ENCODE measurements around the gene ZC3H13. TPM values are rescaled to one million over a fixed set of nuclear protein-coding genes. Genes with fewer than 3 reads are reported as not detected.

The ZC3H13 gene
- total RNA-seq, 1 donor from 2014 or later, result 51.2 TPM

DNA sequence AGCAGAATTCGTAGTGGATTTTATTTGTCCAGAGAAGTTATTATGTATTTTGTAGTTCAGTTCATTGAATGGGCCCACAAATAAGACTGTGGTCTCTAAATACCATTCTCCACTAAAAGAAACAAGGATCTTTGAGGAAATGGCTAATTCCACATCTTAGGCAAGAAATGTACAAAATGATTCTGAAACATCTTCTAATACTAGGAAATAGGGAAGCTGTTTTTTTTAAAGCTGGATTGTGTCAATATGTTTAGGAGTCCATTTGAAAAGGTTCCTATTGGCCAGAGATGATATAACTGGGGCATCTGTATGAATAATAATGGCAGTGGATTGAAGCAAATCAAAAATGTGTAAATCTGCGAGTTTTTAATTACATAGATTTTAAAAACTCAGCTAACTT is 112.5 kb downstream of the ZC3H13 start:
- intact Hi-C loops (cut with micrococcal nuclease), result no loop called here

DNA sequence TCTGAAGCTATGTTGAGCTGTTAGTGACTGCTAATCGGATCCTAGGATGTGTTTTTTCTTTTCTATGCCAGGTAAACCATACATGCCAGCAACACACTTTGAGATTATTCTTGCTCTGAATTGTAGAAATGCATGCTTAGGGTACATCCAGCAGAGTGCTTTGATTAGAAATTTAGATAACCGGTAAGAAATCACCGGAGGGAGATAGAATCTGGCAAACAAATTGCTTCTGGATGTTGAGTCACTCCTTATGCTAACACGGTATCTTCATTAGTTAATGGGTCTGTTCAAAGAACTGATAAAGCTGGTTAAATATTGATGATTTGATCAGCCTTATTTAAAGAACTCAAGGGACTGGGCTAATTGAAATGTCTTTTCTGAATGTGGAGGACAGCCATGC is 115.9 kb downstream of the ZC3H13 start:
- intact Hi-C loops (cut with micrococcal nuclease), result no loop called here

DNA sequence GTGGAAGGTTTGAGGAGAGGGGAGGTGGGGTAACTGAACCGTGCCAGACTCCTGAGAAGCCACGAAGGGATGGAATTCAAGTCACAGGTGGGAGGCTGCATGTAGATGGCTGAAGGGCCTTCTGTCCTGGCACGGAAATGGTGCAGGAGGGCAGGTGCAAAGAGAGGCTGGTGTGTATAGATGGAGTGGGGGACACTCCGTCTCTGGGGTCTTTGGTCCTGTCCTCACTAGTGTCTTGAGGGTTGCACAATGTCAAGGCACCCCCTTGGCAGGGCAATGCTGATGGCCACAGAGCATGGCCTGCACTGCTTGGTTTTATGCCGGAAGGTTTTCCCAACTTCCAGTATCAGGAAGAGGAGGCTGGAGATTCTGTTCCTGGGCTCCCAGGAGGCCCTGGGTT is 118.3 kb downstream of the ZC3H13 start:
- intact Hi-C loops (cut with micrococcal nuclease), result no loop called here

DNA sequence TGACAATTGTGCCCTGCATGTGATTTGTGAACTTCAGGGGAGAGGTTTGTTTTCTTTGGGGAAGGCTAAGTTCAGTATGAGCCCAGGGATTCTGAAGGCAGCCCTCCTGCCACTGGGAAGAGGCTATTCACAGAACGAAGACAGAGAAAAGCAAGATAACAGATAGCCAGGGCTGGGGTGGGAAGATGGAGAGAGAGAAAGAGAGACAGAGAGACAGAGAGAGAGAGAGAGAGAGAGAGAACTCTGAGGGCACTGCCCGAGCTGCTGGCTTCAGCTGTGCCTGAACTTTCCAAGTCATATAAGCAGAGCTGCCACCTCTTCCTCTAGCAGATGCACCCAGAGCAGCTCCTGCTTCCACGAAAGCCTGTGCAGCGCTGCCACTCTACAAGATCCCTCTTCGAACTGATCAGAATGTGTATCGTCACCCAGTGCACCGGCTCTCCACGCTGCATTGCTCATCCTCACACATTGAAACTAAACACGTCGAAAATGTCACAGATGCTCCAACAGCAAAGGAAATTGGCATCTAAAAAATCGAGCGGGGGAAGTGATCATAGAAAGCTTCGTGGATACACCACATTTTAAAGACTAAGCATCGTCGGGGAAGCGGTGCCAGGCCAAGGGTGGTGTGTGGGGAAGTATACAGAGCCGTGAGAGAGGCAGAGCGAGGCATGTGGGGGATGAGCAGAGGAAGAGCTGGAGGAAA is 119.2 kb downstream of the ZC3H13 start:
- intact Hi-C loops (cut with micrococcal nuclease), result no loop called here

DNA sequence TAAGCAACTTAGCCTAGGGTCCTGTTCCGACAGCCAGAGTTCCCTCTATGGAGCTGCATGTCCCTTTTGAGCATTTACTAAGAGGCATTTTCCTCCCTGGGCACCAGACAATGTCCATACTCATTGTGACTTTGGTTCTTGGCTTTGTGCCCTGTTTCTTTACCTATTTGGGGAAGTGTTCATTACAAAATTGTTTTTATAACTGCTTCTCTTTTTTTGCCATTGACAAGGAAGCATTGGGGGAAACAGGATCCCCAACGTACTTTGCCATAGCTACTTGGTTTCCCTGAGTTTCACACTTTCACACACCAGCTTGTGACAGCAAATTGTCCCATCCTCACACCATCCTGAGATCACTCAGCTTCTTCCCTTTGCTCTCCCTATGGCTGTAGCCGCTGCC is 119.9 kb downstream of the ZC3H13 start:
- intact Hi-C loops (cut with micrococcal nuclease), result no loop called here

DNA sequence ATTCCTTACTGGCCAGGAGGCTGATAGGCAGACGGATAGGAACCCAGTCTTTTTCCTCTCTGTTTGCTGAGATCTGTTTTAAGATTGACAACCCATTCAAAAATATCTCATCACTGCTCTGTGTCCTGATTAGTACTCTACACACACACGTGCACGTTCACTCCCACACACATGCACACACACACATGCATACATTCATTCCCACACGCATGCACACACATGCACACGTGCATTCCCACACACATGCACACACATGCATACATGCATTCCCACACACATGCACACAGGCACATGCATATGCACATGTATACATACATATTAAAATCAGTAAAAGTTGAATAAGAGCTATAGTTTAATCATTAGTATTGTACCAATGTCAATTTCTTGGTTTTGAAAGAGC is 120.4 kb downstream of the ZC3H13 start:
- intact Hi-C loops (cut with micrococcal nuclease), result no loop called here

DNA sequence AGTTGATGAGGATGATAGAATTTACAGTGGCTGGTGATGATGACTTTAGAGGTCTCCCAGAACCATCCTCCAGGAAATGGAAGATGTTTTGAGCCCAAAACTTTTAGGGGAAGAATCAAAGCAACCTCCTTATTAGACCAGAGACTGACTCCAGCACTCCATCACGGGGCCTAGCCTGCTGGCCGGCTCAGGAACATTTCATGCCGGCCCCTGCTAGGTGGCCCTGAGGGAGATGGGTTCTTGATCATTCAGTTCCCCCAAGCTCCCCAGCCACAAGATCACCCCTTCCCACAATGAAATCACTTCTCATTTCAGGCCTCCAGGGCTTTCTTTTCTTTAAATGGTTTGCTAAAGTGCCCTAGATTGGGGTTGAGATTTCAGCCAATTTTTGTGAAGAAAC is 121.3 kb downstream of the ZC3H13 start:
- intact Hi-C loops (cut with micrococcal nuclease), result no loop called here

DNA sequence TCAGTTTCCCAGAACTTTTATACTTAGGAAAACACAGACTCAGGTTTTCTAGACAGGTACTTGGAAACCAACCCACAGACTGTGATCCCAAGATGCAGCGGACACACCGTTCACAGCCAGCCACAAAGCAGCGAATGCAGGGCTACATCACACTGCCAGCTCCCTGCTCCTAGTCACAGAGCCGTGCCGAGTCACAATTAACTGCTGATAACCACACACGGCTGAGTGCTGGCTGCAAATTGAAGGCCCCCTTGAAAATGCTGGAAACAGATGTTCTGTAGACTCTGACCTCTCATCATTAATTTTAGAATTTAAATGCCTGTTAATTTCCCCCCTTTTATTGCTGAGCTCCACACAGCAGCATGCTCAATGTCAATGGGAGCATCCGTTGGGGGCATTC is 122.4 kb downstream of the ZC3H13 start:
- intact Hi-C loops (cut with micrococcal nuclease), result no loop called here

DNA sequence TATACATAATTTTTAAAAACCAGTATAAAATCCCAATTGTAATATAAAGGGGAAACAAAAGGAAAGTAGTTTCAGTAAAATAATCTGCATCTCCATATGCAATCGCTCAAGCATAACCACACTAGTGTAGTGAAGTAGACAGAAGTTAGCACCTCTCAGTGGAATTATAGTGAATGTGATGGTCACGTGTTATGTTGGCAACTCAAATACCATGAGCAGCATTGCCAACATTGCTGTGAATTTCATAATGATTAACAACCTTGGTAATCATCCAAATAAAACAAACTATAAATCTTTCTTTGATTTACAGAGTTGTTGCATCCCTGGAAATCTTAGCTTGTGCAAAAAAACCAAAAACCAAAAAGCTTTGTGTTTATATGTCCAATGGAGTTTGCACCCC is 123.7 kb downstream of the ZC3H13 start:
- intact Hi-C loops (cut with micrococcal nuclease), result no loop called here

DNA sequence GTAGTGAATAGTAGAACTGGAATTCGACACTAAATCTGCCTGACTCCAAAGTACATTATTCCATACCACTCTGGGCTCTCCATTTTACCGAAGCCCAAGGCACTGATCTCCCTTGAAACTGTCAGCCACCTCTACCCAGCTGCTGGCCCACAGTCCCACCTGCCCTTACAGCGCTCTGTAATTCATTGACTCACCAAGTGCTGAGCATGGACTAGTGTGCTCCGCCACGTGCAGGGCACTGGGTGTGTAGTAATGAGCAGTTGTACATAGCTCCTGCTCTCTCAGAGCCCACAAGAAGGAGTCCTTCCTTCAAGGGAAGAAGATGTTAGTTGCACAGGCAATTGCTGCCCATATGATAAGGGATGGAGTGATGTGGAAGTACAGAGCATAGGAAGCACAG is 124.4 kb downstream of the ZC3H13 start:
- intact Hi-C loops (cut with micrococcal nuclease), result no loop called here

DNA sequence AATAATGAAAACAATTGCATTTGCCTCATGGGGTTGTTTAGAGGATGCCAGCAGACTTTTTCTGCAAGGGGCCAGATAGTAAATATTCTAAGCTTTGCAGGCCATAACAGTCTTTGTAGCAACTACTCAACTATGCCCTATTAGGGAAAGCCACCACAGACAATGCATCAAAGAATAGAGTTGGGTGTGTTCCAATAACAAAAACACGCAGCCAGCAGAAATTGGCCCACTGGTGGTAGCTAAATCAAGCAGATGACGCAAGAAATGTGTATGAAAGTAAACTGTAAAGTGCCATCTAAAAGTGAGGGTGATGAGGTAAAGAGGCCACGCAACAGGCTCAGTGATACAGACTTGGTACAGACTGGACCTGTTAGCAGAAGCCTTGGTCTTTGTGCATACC is 125.8 kb downstream of the ZC3H13 start:
- intact Hi-C loops (cut with micrococcal nuclease), result no loop called here

DNA sequence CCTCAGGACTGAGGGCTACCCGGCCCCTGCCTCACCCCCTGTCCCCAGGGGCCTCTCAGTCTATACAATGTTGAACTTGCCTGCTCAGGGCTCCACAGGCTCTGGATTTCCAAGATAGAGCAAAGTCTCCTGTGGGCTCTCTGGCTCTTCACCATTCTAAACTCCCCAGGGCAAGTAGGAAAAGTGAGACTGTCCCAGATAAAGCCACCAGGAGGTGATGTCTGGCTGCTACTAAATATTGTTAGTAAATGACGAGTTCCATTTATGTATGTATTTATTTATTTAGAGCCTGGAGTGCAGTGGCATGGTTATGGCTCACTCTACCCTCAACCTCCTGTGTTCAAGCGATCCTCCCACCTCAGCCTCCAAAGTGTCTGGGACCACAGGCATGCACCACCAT is 127.4 kb downstream of the ZC3H13 start:
- intact Hi-C loops (cut with micrococcal nuclease), result no loop called here

DNA sequence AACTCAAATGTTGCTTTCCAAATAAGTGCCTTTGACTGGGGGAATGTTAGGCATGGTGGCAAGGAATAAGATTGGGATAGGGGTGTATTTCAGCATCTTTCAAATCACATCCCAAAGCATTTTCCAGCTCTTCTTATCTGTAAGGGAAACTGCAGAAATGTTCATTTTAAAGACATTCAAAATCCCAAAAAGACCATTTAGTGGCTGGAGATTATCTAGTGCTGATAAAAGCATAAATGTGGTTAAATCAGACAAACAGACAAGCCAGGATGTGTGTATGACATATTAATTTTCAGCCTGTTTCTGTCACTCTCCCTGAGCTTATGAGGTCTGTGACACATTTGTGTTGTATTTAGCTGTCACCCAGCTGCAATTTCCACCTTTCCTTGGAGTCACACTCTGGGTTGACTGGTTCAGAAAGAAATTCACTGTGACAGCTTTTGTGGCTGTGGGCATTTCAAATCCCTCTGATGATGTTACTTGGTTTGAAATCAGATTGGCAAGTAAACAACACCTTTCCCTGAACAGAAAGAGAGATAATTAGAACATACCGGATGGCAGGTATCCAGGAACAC is 131.3 kb downstream of the ZC3H13 start:
- intact Hi-C loops (cut with micrococcal nuclease), result no loop called here

DNA sequence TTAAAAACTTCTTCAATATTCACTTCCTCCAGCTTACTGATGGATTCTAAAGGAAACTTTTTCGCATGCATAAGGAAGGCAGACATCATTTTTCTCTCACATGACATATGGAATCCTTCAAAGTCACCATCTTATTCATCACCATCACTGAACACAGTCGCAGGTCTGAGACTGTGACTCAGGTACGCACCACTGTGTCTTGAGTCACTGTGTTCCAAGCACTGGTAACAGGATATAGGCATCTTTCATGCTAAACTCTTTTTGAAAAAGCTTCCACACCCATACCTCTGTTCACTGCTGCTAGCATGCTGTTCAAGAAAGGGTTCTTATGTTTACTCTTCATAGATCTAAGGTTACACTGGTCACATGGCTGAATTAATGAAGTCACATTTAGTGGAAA is 133.9 kb downstream of the ZC3H13 start:
- intact Hi-C loops (cut with micrococcal nuclease), result no loop called here

DNA sequence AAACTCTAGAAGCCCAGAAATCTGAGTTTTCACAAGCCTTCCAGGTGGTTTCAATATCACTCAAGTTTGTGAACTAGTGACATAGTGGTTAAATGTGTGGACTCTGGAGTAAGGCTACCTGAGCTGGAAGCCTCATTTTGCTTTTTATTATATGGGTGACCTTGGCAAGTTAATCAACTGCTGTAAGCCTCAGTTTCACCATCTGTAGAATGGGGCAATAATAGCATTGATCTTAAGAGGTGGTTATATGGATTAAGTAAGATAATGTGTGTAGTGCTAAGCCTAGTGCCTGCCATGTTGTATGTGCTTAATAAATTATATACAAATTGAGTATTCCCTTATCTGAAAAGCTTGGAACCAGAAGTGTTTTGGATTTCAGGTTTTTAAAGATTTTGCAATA is 135.5 kb downstream of the ZC3H13 start:
- intact Hi-C loops (cut with micrococcal nuclease), result no loop called here

DNA sequence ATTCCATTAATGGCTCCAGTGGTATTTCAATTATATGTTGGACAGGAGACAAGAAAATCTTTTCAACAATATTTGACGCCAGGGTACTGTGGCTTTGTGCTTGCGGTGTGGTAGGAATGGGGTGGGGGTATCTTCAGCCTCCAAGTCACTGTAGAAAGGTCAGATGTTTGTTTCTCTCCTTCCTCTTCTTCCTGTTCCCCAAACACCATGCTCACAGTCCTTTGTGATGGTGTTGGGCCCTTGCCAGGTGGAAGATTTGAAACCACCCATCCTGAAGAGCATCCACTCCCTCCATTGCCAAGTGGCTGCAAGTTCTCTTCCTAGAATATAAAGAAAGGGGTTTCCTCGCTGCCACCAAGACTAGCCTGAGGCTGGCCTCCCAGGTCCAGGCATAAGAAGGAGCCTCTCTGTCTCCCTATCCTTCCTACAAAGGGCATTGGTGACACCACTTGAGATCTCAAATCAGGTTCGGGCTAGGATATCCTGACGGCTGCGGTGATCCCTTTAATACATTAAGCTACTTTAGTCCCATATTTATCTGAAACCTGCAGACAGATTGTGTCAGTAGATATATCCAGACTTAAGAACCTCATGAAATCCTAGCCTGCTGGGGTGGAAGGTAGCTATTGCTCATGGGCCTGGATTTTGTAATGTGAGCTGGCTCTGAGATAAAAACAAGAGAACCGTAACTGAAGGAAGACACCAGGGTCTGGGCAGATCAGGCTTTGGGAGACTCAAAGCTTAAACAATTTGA is 136.7 kb downstream of the ZC3H13 start:
- intact Hi-C loops (cut with micrococcal nuclease), result no loop called here

DNA sequence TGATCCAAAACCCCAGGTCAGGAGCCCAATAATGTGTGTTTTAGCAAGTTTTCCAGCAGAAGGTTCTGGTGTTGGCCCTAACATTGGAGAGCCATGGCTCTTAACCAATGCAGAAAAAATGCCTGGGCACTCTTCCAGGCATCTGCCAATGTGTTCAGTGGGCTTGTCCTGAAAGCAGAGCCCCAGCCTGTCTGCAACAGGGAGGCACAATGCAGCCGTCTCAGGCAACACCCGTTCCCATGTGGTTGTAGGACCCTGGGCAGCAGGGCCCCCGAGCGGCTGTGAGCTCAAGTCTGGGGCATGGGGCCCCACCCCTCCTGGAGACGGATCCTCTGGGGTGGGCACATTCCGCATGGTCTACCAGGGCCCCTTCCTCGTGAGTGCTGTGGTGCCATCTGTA is 142.9 kb downstream of the ZC3H13 start:
- intact Hi-C loops (cut with micrococcal nuclease), result no loop called here

DNA sequence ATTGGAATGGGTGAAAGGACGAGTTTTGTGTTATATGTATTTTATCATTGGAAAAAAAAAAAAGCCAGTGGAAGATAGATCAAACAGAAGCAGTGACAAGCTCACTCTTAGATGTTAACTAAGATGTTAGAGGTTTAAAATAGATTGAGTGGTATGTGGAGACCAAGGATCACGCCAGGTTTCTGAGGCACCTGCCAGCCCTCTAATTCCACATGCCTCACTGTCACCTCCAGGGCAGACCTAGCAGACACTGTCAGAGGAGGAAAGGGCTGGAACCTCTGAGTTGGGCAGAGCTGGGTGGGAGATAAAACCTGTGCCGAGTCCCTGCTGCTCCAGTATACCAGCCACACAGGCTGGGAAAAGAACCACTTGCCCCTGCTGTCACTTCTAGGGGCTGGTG is 143.5 kb downstream of the ZC3H13 start:
- intact Hi-C loops (cut with micrococcal nuclease), result no loop called here

DNA sequence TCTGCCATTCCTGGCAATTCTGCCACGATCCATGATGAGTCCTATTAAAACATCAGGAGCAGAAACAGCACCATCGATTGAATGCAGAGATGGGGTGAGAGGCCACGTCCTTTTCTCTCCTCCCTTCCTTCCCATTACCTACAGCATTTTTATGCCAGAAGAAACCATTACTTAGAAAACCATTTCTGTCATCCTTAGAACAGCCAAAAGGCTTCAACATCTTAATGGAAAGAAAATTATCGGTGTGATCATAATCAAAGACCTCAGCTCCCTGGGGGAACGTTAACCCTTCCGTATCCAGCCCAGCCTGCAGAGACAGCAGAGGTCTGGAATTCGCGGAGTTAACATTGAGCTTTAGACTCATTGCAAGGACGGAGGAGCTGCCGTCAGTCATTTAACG is 145.0 kb downstream of the ZC3H13 start:
- intact Hi-C loops (cut with micrococcal nuclease), result no loop called here
